ENCODE data around the gene POLK.
"Not testable (repeated sequence)": the region's sequence is repeated elsewhere in the genome, so short reads cannot be mapped to it uniquely, and the experiment has no call there.

- not testable (repeated sequence) for TF ChIP-seq POLR2A (IDR thresholded peaks at IDR 0.05; ENCODE audit: insufficient read depth in 1 of 2, low read depth in 2 of 2, low read length in 2 of 2); IRF2 (CRISPR knock-in tag; IDR thresholded peaks at IDR 0.05); ZNF180 (CRISPR knock-in tag; IDR thresholded peaks at IDR 0.05; ENCODE audit: borderline replicate concordance, low read depth); GFI1 (CRISPR knock-in tag; IDR thresholded peaks at IDR 0.05; ENCODE audit: borderline replicate concordance)
- TF ChIP-seq, protein P1, sequence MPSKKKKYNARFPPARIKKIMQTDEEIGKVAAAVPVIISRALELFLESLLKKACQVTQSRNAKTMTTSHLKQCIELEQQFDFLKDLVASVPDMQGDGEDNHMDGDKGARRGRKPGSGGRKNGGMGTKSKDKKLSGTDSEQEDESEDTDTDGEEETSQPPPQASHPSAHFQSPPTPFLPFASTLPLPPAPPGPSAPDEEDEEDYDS (CRISPR knock-in tag; IDR thresholded peaks at IDR 0.05): not testable (repeated sequence)
- TF ChIP-seq, protein P2, sequence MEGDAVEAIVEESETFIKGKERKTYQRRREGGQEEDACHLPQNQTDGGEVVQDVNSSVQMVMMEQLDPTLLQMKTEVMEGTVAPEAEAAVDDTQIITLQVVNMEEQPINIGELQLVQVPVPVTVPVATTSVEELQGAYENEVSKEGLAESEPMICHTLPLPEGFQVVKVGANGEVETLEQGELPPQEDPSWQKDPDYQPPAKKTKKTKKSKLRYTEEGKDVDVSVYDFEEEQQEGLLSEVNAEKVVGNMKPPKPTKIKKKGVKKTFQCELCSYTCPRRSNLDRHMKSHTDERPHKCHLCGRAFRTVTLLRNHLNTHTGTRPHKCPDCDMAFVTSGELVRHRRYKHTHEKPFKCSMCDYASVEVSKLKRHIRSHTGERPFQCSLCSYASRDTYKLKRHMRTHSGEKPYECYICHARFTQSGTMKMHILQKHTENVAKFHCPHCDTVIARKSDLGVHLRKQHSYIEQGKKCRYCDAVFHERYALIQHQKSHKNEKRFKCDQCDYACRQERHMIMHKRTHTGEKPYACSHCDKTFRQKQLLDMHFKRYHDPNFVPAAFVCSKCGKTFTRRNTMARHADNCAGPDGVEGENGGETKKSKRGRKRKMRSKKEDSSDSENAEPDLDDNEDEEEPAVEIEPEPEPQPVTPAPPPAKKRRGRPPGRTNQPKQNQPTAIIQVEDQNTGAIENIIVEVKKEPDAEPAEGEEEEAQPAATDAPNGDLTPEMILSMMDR (CRISPR knock-in tag; IDR thresholded peaks at IDR 0.05): not testable (repeated sequence)
These were observed 66.6 kb downstream of the POLK start for GRCh38 chr5:75578280-75578679.
